GM18861 (cell line): ENCODE data around the gene ATP6V0E1.
"Not testable (repeated sequence)": the region's sequence is repeated elsewhere in the genome, so short reads cannot be mapped to it uniquely, and the experiment has no call there.

ENCODE experiments used
- ATAC-seq: cut with Tn5 transposase; IDR thresholded peaks from one replicate; pipeline ENCODE4 v1.9.1; 2021; ENCODE audit not compliant: unreplicated experiment

Gene ATP6V0E1

DNA sequence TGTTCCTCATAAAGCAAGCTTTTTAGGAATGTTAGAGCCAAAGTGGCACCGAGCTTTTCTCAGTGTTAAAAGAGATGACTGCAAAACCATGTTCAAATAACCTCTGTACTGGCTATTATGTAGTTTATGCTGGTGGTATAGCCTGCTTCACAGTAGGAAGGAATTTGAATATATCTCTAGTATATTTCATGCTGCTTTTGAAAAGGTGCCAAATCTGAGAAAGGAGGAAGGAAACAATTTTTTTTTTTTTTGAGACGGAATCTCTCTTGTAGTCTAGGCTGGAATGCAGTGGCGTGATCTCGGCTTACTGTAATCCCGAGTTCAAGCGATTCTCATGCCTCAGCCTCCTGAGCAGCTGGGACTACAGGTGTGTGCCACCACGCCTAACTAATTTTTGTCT is 86.1 kb downstream of the ATP6V0E1 start:
- ATAC-seq: no peak

DNA sequence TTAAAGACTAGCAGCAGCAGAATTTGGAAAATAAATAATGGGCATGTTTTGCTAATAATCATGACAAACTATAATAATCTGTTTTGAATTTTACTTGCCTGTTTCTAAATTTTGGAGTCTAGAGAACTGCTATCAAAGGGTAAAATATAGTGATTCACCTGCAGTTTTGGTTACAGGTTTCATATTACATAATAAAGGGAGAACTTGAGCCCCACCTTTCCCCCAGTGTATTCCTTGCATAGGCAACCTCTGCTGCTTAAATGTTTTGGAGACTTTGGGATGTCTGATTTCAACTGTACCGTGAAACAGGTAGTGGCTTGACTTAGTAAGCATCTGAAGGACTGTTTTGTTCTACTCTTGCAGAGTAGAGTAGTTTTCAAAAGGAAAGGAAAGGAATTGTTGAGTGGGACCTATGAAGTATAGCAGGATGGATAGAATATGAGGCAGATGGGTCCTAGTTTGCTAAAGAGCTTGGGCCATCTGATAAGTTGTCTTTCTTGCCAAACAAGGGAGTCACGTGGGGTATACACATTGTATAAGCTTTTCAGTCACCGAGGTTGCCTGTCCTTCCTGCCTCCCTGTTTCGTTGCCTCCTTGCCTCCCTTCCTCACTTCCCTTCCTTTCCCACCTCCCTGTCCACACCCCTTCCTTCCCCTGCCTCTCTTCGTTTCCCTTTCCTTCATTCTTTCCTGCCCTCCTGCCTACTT is 91.7 kb downstream of the ATP6V0E1 start:
- ATAC-seq: no peak

DNA sequence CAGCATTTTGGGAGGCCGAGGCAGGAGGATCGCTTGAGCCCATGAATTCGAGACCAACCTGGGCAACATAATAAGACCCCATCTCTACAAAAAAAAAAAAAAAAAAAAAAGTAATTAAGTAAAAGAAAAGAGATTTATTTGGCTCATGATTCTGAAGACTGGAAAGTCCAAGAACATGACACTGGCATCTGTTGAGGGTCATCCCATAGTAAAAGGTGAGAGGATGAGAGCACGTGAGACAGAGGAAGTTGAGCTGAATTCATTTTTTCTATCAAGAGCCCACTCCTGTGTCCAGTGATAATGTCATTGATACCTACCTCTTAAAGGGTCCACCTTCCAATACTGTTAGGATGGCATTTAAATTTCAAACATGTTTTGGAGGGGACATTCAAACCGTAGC is 92.4 kb downstream of the ATP6V0E1 start:
- ATAC-seq: no peak

DNA sequence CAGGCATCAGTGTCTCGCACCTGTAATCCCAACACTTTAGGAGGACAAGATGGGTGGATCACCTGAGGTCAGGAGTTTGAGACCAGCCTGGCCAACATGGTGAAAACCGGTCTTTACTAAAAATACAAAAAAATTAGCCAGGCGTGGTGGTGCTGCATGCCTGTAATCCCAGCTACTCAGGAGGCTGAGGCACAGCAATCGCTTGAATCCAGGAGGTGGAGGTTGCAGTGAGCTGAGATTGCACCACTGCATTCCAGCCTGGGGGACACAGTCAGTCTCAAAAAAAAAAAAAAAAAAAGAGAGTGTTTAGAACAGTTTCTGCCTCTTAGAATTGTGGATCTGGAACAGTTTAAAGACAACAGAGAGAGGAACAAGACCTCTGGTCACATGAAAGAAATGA is 92.9 kb downstream of the ATP6V0E1 start:
- ATAC-seq: not testable (repeated sequence)

- ATAC-seq: no peak
These were observed 95.3 kb downstream of the ATP6V0E1 start for GRCh38 chr5:173078878-173079277.
